Measurements from ENCODE around the gene KCNQ5.

DNA sequence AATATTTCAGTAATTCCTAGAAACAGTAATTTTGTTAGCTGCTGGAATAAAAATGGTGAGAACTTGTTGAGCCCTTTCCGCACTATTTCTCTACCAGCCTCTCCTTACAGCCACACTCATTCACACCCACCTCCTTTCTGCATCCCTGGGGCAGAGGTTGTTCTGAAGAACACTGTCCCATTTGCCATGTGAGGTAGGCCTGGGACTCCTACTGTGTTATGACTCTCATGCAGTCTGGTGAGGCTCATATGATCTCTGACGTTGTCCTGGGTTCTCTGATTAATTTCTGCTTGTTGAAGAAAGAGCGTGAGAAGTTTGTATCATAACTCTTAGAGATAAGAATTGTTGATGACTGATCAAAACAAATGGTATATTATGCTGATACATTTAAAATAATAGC, 4.1 kb upstream of the KCNQ5 start:
- TF ChIP-seq, protein P1, sequence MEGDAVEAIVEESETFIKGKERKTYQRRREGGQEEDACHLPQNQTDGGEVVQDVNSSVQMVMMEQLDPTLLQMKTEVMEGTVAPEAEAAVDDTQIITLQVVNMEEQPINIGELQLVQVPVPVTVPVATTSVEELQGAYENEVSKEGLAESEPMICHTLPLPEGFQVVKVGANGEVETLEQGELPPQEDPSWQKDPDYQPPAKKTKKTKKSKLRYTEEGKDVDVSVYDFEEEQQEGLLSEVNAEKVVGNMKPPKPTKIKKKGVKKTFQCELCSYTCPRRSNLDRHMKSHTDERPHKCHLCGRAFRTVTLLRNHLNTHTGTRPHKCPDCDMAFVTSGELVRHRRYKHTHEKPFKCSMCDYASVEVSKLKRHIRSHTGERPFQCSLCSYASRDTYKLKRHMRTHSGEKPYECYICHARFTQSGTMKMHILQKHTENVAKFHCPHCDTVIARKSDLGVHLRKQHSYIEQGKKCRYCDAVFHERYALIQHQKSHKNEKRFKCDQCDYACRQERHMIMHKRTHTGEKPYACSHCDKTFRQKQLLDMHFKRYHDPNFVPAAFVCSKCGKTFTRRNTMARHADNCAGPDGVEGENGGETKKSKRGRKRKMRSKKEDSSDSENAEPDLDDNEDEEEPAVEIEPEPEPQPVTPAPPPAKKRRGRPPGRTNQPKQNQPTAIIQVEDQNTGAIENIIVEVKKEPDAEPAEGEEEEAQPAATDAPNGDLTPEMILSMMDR (IDR thresholded peaks at IDR 0.05; ENCODE audit: insufficient read depth, low read length, poor library complexity, severe bottlenecking): no peak
- TF ChIP-seq EZH2phosphoT487 (conservative IDR thresholded peaks at IDR 0.05; ENCODE audit: low read length): no peak

All from SU-DHL-6 (cell line).